Stimulated activated CD4-positive, alpha-beta T cell treated with anti-CD3 and anti-CD28 coated beads, Interleukin-2, amount 100 ng/mL, for 48 hours (primary cell): ENCODE data around the gene TUT4.

Experiments used
- DNase-seq, 2 donors: peaks; one replicate each; pipeline ENCODE4 v3.0.0-alpha.2; 2020

The TUT4 gene

DNA sequence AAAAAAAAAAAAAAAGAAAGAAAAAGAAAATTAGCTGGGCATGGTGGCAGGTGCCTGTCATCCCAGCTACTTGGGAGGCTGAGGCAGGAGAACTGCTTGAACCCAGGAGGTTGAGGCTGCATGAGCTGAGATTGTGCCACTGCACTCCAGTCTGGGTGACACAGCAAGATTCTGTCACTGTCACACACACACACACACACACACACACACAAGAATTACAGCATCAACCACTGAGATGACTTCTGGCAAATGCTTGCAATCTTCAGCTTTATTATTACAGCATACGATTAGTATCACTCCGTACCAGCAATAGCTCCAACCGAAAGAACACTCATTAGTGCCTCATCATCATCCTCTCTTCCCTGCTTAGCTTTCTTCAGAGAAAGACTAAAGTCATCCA is 153.3 kb downstream of the TUT4 start:
- no peak for DNase-seq

DNA sequence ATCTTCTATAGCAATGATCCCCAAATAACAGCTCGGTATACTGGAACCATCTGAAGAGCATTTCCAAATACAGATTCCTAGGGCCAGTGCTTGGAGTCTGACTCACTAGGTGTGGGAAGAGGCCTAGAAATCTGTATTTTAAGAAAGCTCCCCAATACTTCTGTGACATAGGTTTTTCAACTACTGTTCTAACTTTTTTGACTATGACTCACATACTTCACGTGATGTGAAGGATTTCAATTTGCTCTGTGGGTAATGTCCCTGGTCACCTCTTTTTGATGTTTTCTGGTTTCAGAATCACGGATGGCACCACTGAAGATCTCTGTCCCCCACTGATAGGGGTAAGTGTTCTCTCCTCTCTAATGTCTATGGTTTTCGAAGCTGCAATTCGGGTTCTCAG is 159.7 kb downstream of the TUT4 start:
- no peak for DNase-seq

- no peak for DNase-seq
Observed at GRCh38 chr1:52386458-52386857, 166.4 kb downstream of the TUT4 start.

- DNase-seq: no peak
Observed at GRCh38 chr1:52385376-52385775, 167.5 kb downstream of the TUT4 start.
